ENCODE results near the gene LRRC49. TPM values are rescaled to one million over a fixed set of nuclear protein-coding genes. Genes with fewer than 3 reads are reported as not detected.
"Not testable (repeated sequence)": the region's sequence is repeated elsewhere in the genome, so short reads cannot be mapped to it uniquely, and the experiment has no call there.

LRRC49 gene
- total and polyA plus RNA-seq, 2 donors (not counting 3 experiments of a cell fraction or from before 2014, with no cell fraction given): 3.0 to 6.6 TPM

- dilution Hi-C loops (cut with MboI; ENCODE audit: extremely low pct_ligation_motif_present, low sequenced_read_pairs): no loop called here
These were observed 22.6 kb upstream of the LRRC49 start for GRCh38 chr15:70870051-70870450.

DNA sequence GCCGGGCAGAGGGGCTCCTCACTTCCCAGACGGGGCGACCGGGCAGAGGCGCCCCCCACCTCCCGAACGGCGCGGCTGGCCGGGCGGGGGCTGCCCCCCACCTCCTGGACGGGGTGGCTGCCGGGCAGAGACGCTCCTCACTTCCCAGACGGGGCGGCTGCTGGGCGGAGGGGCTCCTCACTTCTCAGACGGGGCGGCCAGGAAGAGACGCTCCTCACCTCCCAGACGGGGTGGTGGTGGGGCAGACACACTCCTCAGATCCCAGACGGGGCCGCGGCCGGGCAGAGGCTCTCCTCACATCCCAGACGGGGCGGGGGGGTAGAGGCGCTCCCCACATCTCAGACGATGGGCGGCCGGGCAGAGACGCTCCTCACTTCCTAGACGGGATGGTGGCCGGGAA is 21.1 kb upstream of the LRRC49 start:
- POLR2A ChIA-PET; intact Hi-C loops (cut with micrococcal nuclease); dilution Hi-C loops (cut with MboI; ENCODE audit: extremely low pct_ligation_motif_present, low sequenced_read_pairs): not testable (repeated sequence)

More at GRCh38 chr15:70870051-70870450, 22.6 kb upstream of the LRRC49 start:
- TF ChIP-seq FOS (IDR thresholded peaks at IDR 0.05; ENCODE audit: borderline replicate concordance, insufficient read depth, low read length) (peak; percentile 33), JUN (IDR thresholded peaks at IDR 0.05; ENCODE audit: borderline replicate concordance, insufficient read depth, insufficient read length, low read depth) (peak; percentile 46), GATA2 (IDR thresholded peaks at IDR 0.05; ENCODE audit: insufficient read depth, insufficient read length, low read depth, low read length) (no peak), POLR2A (IDR thresholded peaks at IDR 0.05; ENCODE audit: low read depth, low read length) (no peak)
- TF ChIP-seq, protein P1, sequence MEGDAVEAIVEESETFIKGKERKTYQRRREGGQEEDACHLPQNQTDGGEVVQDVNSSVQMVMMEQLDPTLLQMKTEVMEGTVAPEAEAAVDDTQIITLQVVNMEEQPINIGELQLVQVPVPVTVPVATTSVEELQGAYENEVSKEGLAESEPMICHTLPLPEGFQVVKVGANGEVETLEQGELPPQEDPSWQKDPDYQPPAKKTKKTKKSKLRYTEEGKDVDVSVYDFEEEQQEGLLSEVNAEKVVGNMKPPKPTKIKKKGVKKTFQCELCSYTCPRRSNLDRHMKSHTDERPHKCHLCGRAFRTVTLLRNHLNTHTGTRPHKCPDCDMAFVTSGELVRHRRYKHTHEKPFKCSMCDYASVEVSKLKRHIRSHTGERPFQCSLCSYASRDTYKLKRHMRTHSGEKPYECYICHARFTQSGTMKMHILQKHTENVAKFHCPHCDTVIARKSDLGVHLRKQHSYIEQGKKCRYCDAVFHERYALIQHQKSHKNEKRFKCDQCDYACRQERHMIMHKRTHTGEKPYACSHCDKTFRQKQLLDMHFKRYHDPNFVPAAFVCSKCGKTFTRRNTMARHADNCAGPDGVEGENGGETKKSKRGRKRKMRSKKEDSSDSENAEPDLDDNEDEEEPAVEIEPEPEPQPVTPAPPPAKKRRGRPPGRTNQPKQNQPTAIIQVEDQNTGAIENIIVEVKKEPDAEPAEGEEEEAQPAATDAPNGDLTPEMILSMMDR (IDR thresholded peaks at IDR 0.05; ENCODE audit: extremely low read depth in 1 of 2, insufficient read depth in 1 of 2, low read depth in 1 of 2, low read length in 2 of 2): no peak
- intact Hi-C loops (cut with micrococcal nuclease): no loop called here
- no TSS peak for BruUV-seq (replicated peaks)
- Histone ChIP-seq H3K27me3 (ENCODE audit: control insufficient read depth in 2 of 2, insufficient read depth in 2 of 2, low read length in 2 of 2) (no peaks in the 10 kb centered on the region), H3K4me1 (ENCODE audit: control insufficient read depth, extremely low read depth, insufficient read depth, low read length) (no peaks in the 10 kb centered on the region), H3K9ac (replicated peaks; ENCODE audit: extremely low read depth, insufficient read depth, low read length) (no peak overlapping the region), H2AFZ (ENCODE audit: low read depth, low read length) (no peak overlapping the region), H4K20me1 (replicated peaks; ENCODE audit: control insufficient read depth, extremely low read depth, insufficient read depth, low read length) (no peaks in the 10 kb centered on the region), H3K36me3 (ENCODE audit: control insufficient read depth in 2 of 2, extremely low read depth in 1 of 2, insufficient read depth in 2 of 2, low read length in 2 of 2) (no peaks in the 10 kb centered on the region), H3K4me2 (ENCODE audit: insufficient read depth, low read length) (no peak overlapping the region), H3K4me3 (replicated peaks in 1 of 3; ENCODE audit: insufficient read depth in 1 of 3, low read depth in 1 of 3, low read length in 3 of 3) (no peak overlapping the region), H3K27ac (ENCODE audit: insufficient read depth, low read depth, low read length) (no peak overlapping the region), H3K9me3 (replicated peaks; ENCODE audit: control insufficient read depth, insufficient read depth, low read length) (no peaks in the 10 kb centered on the region), H3K79me2 (ENCODE audit: control insufficient read depth, insufficient read depth, low read length) (no peaks in the 10 kb centered on the region), H3K9me1 (replicated peaks; ENCODE audit: control insufficient read depth, extremely low read depth, insufficient read depth, low read length) (no peaks in the 10 kb centered on the region)
- FAIRE-seq (no peak), DNase-seq (ENCODE audit: low read depth, low spot score) (peak; percentile 31)
- POLR2A ChIA-PET: no interaction called here
- CTCF ChIA-PET: interaction anchor here (1.0 to 2.5 kb wide), 6 partner anchors 9 to 44 kb away, joined by 3 to 20 read pairs (median 6); partner anchors contain the start of genes LARP6, LRRC49 and THAP10

More for the DNA sequence above, 21.1 kb upstream of the LRRC49 start:
- H4K20me1 ChIP-seq (replicated peaks; ENCODE audit: control insufficient read depth, extremely low read depth, insufficient read depth, low read length); H3K4me2 ChIP-seq (ENCODE audit: insufficient read depth, low read length); CTCF ChIA-PET; H3K79me2 ChIP-seq (ENCODE audit: control insufficient read depth, insufficient read depth, low read length); H3K9me1 ChIP-seq (replicated peaks; ENCODE audit: control insufficient read depth, extremely low read depth, insufficient read depth, low read length); DNase-seq (ENCODE audit: low read depth, low spot score); H3K27me3 ChIP-seq (ENCODE audit: control insufficient read depth in 2 of 2, insufficient read depth in 2 of 2, low read length in 2 of 2); H3K9ac ChIP-seq (replicated peaks; ENCODE audit: extremely low read depth, insufficient read depth, low read length); H3K27ac ChIP-seq (ENCODE audit: insufficient read depth, low read depth, low read length); H3K9me3 ChIP-seq (replicated peaks; ENCODE audit: control insufficient read depth, insufficient read depth, low read length); H2AFZ ChIP-seq (ENCODE audit: low read depth, low read length); BruUV-seq (replicated peaks); FAIRE-seq; H3K36me3 ChIP-seq (ENCODE audit: control insufficient read depth in 2 of 2, extremely low read depth in 1 of 2, insufficient read depth in 2 of 2, low read length in 2 of 2); H3K4me1 ChIP-seq (ENCODE audit: control insufficient read depth, extremely low read depth, insufficient read depth, low read length); H3K4me3 ChIP-seq (replicated peaks in 1 of 3; ENCODE audit: insufficient read depth in 1 of 3, low read depth in 1 of 3, low read length in 3 of 3): not testable (repeated sequence)
